ENCODE data around the gene MAPKAP1. TPM values are rescaled to one million over a fixed set of nuclear protein-coding genes. Genes with fewer than 3 reads are reported as not detected.

Gene MAPKAP1
- total RNA-seq, 2 donors from 2014 or later, result 42.2 to 66.5 TPM

- Mint-ChIP-seq H3K27ac (no peak overlapping the region), H3K27me3 (no peaks in the 10 kb centered on the region), H3K36me3 (ENCODE audit: low read depth) (no peaks in the 10 kb centered on the region), H3K4me1 (no peaks in the 10 kb centered on the region), H3K9me3 (no peaks in the 10 kb centered on the region), H3K4me3 (no peak overlapping the region)
- no peak for ATAC-seq (replicated peaks)
These were observed 277.4 kb downstream of the MAPKAP1 start for GRCh38 chr9:125429476-125430160.

DNA sequence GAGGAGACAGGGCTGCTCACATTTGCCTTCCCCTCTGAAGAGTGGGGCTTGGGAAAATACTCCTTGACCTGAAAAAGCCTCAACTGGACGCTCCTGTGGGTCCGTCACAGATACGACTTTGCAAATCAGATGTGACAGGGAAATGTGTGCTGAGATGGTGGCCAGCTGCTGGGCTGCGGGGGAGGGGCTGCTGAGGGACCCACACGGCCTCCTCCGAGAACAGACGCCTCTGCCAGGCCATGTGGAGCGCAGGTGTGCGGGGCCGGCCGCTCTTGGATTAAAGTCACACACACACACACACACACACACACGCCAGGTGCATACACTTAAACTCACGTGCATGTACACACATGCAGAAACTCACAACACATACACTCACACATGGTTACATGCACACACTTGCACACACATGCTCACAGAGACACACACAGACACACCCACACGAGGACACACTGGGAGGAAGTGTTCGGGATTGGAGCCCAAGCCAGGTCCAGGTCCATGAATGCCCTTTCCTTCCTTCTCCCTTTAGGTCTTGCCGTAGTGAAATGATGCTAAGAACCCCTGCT is 278.0 kb downstream of the MAPKAP1 start:
- no peak overlapping the region for H3K4me3 Mint-ChIP-seq
- H3K36me3 Mint-ChIP-seq (ENCODE audit: low read depth), result no peaks in the 10 kb centered on the region
- no peaks in the 10 kb centered on the region for H3K27me3 Mint-ChIP-seq
- H3K27ac Mint-ChIP-seq, result no peak overlapping the region
- no peak for ATAC-seq (replicated peaks)
- H3K4me1 Mint-ChIP-seq, result no peaks in the 10 kb centered on the region
- H3K9me3 Mint-ChIP-seq, result no peaks in the 10 kb centered on the region

- Mint-ChIP-seq H3K27ac (no peak overlapping the region), H3K4me1 (no peaks in the 10 kb centered on the region), H3K4me3 (no peak overlapping the region), H3K36me3 (ENCODE audit: low read depth) (no peaks in the 10 kb centered on the region), H3K27me3 (no peaks in the 10 kb centered on the region), H3K9me3 (no peaks in the 10 kb centered on the region)
- ATAC-seq (replicated peaks), result peak; percentile 40
These were observed 278.7 kb downstream of the MAPKAP1 start for GRCh38 chr9:125428060-125428901.

GRCh38 chr9:125427556-125427955 is 279.5 kb downstream of the MAPKAP1 start:
- Mint-ChIP-seq H3K27me3 (no peaks in the 10 kb centered on the region), H3K36me3 (ENCODE audit: low read depth) (no peaks in the 10 kb centered on the region), H3K27ac (no peak overlapping the region), H3K9me3 (no peaks in the 10 kb centered on the region), H3K4me1 (no peaks in the 10 kb centered on the region), H3K4me3 (no peak overlapping the region)
- no peak for ATAC-seq (replicated peaks)

DNA sequence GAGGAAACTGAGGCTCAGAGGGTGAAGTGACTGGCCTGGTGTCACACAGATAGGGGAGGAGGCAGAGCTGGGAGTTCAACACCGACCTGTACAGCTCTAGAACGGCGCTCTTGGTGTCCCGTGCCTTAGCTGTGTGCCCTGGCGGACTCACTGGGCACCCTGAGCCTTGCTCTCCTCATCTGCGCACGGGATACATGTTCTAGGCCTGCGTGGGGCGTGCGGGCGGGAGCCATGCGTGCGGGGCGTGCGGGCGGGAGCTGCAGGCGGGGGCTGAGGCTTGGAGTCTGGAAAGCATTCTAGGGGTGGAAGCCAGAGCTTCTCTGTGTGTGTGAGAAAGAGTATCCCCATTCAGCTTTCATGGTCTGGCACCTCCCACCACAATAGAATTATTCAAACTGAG is 280.1 kb downstream of the MAPKAP1 start:
- H3K9me3 Mint-ChIP-seq, result no peaks in the 10 kb centered on the region
- no peak overlapping the region for H3K27ac Mint-ChIP-seq
- H3K36me3 Mint-ChIP-seq (ENCODE audit: low read depth), result no peaks in the 10 kb centered on the region
- H3K4me3 Mint-ChIP-seq, result no peak overlapping the region
- ATAC-seq (replicated peaks), result no peak
- H3K27me3 Mint-ChIP-seq, result no peaks in the 10 kb centered on the region
- H3K4me1 Mint-ChIP-seq, result no peaks in the 10 kb centered on the region

GRCh38 chr9:125425901-125426515 is 281.0 kb downstream of the MAPKAP1 start:
- Mint-ChIP-seq H3K27ac (no peak overlapping the region), H3K4me1 (no peaks in the 10 kb centered on the region), H3K9me3 (no peaks in the 10 kb centered on the region), H3K27me3 (no peaks in the 10 kb centered on the region), H3K4me3 (no peak overlapping the region), H3K36me3 (ENCODE audit: low read depth) (no peaks in the 10 kb centered on the region)
- no peak for ATAC-seq (replicated peaks)

DNA sequence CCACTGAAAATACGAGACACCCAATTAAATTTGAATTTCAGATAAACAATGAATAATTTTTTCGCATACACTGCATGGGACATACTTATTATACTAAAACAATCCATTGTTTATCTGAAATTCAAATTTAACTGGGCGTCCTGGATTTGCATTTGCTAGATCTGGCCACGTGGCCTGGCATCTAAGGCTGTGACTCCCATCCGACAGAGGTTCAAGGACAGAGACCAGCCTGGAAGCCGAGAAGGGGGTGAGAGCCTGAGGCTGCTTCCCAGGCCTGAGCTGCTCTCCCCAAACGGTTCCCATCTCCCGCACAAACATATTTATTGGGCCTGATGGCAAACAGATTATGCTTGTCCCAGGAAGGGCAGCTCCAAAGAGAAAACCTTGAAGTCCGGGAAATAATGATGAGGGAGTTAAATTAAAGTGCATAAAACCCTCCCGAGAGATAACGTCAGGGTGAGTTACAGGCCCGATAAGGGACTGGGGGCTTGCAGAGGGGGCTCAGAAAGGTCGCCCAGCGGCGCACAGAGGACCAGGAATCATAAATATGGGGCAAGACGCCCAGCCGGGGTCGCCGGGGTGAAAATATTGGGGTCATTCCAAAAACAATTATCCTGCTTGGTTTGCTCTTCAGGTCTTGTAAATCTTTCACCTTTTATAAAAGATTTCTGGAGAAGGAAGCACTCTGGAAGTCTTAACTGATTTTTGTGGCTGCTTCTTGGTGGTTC is 281.7 kb downstream of the MAPKAP1 start:
- H3K27me3 Mint-ChIP-seq, result no peaks in the 10 kb centered on the region
- H3K27ac Mint-ChIP-seq, result no peak overlapping the region
- no peaks in the 10 kb centered on the region for H3K4me1 Mint-ChIP-seq
- H3K4me3 Mint-ChIP-seq, result no peak overlapping the region
- ATAC-seq (replicated peaks), result no peak
- no peaks in the 10 kb centered on the region for H3K36me3 Mint-ChIP-seq (ENCODE audit: low read depth)
- H3K9me3 Mint-ChIP-seq, result no peaks in the 10 kb centered on the region

- H3K9me3 Mint-ChIP-seq, result no peaks in the 10 kb centered on the region
- H3K4me3 Mint-ChIP-seq, result no peak overlapping the region
- H3K36me3 Mint-ChIP-seq (ENCODE audit: low read depth), result no peaks in the 10 kb centered on the region
- no peak overlapping the region for H3K27ac Mint-ChIP-seq
- H3K4me1 Mint-ChIP-seq, result no peaks in the 10 kb centered on the region
- ATAC-seq (replicated peaks), result no peak
- H3K27me3 Mint-ChIP-seq, result no peaks in the 10 kb centered on the region
These were observed 283.0 kb downstream of the MAPKAP1 start for GRCh38 chr9:125423964-125424363.

DNA sequence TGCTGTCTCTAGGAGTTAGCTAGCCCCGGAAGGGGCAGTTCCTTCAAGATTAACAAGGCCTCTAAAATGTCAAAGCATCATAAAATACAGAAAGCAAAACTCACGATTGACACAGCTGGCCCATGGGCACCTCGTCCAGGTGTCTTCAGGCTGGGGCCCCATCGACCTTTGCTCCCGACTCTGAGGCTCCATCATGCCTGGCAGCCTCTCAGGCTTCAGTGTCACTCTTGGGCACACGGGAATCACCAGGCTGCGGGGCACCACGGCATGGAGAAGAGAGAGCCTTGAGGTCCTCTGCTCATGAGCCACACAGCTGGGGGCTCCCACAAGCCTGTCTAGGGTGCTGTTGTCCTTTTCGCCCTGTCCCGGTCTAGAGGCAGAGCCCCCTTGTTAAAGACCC is 284.2 kb downstream of the MAPKAP1 start:
- H3K27me3 Mint-ChIP-seq, result no peaks in the 10 kb centered on the region
- no peaks in the 10 kb centered on the region for H3K4me1 Mint-ChIP-seq
- H3K36me3 Mint-ChIP-seq (ENCODE audit: low read depth), result no peaks in the 10 kb centered on the region
- no peaks in the 10 kb centered on the region for H3K9me3 Mint-ChIP-seq
- ATAC-seq (replicated peaks), result no peak
- H3K27ac Mint-ChIP-seq, result no peak overlapping the region
- no peak overlapping the region for H3K4me3 Mint-ChIP-seq

DNA sequence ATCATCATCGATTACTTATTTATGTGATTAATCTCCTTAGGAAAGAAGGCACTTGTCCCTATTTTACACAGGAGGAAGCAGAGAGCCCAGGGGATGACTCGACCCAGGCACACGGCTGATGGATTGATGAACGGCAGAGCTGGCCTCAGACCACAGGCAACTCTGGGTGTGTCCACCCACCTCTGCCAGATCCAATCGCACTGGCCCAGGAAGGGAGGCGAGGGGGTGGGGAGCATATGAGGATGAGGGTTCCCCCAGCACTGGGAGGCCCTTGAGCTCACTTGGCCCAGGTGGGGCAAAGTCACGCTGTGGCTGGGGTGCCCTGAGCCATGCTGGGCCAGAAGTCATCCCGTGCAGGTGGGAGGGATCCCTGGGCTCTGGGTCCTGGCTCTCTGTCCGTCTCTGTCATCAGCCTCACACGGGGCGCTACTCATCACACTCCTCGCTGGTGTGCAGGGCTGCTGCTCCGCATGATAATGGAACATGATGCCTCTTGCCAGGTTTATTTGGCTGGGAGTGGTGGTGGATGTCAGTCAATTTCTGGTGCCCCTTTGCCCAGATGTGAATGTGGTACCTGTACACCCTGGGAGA is 285.3 kb downstream of the MAPKAP1 start:
- ATAC-seq (replicated peaks), result no peak
- H3K27me3 Mint-ChIP-seq, result no peaks in the 10 kb centered on the region
- no peaks in the 10 kb centered on the region for H3K4me1 Mint-ChIP-seq
- no peaks in the 10 kb centered on the region for H3K9me3 Mint-ChIP-seq
- no peak overlapping the region for H3K27ac Mint-ChIP-seq
- H3K4me3 Mint-ChIP-seq, result no peak overlapping the region
- no peaks in the 10 kb centered on the region for H3K36me3 Mint-ChIP-seq (ENCODE audit: low read depth)

DNA sequence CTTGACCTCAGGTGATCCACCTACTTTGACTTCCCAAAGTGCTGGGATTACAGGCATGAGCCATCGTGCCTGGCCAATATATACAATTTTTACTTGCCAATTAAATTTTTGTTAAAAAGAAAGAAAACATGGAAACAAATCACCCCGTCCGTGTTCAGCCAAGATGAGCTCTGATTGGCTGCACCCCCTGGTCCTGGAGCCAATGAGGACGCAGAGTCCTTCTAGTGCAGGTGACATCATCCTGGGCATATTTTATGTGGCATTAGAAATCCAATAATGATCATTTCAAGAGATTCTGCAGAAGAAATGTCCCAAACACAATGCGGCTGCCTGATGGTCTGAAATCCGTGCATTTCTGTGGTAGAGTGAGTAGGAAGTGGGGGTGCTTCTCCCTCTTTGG is 285.8 kb downstream of the MAPKAP1 start:
- H3K9me3 Mint-ChIP-seq, result no peaks in the 10 kb centered on the region
- ATAC-seq (replicated peaks), result no peak

DNA sequence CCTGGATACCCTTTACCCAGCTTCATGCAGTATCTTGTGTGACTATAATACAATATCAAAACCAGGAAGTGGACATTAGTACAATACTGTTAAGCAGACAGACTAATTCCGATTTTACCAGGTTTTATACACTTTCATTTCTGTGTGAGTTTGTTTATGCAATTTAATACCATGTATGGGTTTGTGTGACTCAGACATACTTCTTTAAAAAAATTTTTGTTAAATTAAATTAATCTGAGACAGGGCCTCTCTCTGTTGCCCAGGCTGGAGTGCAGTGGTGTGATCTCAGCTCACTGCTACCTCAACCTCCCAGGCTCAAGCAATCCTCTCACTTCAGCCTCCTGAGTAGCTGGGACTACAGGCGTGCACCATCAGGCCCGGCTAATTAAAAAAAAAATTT is 288.6 kb downstream of the MAPKAP1 start:
- Mint-ChIP-seq H3K36me3 (ENCODE audit: low read depth) (no peaks in the 10 kb centered on the region), H3K27ac (no peak overlapping the region), H3K9me3 (no peaks in the 10 kb centered on the region), H3K4me1 (no peaks in the 10 kb centered on the region), H3K4me3 (no peak overlapping the region), H3K27me3 (no peaks in the 10 kb centered on the region)
- no peak for ATAC-seq (replicated peaks)

More for the DNA sequence above, 285.8 kb downstream of the MAPKAP1 start:
- Mint-ChIP-seq H3K36me3 (ENCODE audit: low read depth) (no peaks in the 10 kb centered on the region), H3K27ac (no peak overlapping the region), H3K4me1 (no peaks in the 10 kb centered on the region), H3K4me3 (no peak overlapping the region), H3K27me3 (no peaks in the 10 kb centered on the region)

- no peaks in the 10 kb centered on the region for H3K9me3 Mint-ChIP-seq
- H3K36me3 Mint-ChIP-seq (ENCODE audit: low read depth), result no peaks in the 10 kb centered on the region
- no peak overlapping the region for H3K4me3 Mint-ChIP-seq
- H3K4me1 Mint-ChIP-seq, result no peaks in the 10 kb centered on the region
- no peaks in the 10 kb centered on the region for H3K27me3 Mint-ChIP-seq
- no peak for ATAC-seq (replicated peaks)
- H3K27ac Mint-ChIP-seq, result no peak overlapping the region
These were observed 290.5 kb downstream of the MAPKAP1 start for GRCh38 chr9:125416517-125416916.
